ENCODE data around the gene RPUSD4.

The RPUSD4 gene

DNA sequence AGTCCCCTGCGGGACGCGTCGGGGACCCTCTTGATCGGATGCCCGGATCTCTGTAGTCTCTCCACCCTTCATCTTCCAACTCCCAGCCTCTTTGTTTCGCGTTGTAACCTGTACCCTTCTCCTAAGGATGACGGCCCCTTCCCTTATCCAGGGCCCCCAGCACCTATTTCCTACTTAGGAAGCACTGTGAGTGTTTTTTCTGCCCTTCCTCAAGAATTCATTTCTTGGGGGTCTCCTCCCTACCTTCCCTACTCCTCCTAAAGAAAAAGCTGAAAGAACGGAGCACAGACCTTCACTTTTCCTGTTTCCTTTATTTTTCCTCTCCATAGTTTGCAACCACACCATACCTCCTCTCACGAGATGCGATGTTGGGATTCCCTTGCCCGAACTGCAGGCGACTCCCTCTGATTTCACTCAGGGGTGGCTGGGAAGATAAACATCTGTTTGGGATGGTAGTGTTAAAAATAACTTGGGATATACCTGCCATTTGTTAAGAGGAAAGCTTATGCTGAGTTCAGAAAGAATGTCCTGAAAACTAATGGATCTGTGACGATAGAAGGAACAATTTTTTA lies 725 bp upstream of the RPUSD4 start:
- no peak for DNase-seq

GRCh38 chr11:126210871-126211235 lies 597 bp downstream of the RPUSD4 start:
- DNase-seq = peak in 2 of 51 donors; percentile 16 to 35

DNA sequence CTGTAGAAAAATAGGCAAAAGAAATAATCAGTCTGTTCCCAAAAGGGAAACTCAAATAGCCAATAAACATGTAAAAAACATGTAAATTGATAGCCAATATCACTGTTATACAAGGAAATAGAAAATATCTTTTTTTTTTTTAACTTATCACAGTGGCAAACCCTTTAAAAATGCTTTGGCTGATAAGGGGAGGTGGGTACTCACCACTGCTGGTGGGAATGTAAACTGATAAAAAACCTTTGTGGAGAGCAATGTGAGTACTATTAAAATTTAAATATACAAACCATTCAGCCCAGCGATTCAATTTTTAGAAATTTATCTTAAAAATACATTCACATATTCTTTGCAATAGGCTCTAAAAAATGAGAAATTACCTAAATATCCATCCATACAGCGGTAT lies 3.6 kb downstream of the RPUSD4 start:
- DNase-seq = no peak

GRCh38 chr11:126205359-126205758 lies 6.1 kb downstream of the RPUSD4 start:
- no peak for DNase-seq

- DNase-seq = peak in 1 of 51 donors; percentile 13
Measured at GRCh38 chr11:126202646-126203359, 8.6 kb downstream of the RPUSD4 start.

GRCh38 chr11:126198648-126199047 lies 12.8 kb downstream of the RPUSD4 start:
- no peak for DNase-seq

GRCh38 chr11:126197277-126197939 lies 14.0 kb downstream of the RPUSD4 start:
- DNase-seq = no peak

DNA sequence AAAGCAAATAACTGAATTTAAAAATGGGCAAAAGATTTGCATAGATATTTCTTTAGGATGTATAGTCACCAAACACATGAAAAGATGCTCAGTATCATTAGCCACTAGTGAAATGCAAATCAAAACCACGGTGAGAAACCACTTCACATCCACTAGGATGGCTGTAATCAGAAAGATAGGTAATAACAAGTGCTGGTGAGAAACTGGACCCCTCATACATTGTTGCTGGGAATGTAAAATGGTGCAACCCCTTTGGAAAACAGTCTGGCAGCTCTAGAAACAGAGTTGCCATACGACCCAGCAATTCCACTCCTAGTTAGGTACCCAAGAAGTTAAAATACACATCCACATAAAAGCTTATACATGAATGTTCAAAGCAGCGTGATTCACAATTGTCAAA lies 16.3 kb downstream of the RPUSD4 start:
- DNase-seq = no peak

- DNase-seq = peak in 15 of 51 donors; percentile 1 to 57 (median 13)
Measured at GRCh38 chr11:126194121-126194543, 17.3 kb downstream of the RPUSD4 start.

DNA sequence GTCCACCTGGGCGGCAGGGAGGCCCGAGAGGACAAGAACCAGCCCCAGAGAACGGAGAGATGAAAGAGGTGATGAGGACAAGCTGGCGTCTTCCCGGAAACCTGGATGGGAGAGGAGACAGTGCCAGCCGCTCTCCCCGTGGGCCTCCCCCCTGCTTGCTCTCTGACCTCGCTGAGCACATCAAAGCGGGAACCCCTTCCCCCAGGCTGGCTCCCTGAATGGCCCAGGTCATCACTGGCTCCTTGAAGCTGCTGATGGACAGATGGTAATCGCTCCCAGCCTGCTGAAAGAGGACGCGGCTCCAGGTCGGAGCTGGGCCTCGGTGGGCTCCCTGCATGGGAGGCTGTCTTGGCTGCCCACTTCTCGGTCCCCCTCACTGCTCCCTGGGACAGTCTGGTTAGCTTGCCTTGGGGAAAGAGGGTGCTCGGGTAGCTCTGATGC lies 18.4 kb downstream of the RPUSD4 start:
- no peak for DNase-seq

DNA sequence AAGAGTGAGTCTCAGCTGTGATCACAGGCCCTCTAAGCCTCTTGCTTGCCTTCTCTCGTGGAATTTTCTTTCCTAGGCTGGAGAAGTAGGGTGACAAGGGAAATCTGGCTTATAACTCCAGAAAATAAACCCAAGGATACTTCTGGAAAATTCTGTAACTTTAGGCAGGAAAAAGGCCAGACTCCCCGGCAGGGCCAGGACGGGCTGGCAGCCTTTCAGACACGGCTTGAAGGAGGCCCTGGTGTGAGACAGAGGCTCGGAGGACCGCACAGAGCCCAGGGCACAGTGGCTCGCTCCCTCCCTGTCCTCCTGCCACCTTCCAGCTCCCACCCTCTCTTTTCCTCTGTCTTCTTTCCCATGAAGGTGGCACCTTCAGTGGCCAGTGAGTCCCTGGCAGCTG lies 19.1 kb downstream of the RPUSD4 start:
- no peak for DNase-seq

DNA sequence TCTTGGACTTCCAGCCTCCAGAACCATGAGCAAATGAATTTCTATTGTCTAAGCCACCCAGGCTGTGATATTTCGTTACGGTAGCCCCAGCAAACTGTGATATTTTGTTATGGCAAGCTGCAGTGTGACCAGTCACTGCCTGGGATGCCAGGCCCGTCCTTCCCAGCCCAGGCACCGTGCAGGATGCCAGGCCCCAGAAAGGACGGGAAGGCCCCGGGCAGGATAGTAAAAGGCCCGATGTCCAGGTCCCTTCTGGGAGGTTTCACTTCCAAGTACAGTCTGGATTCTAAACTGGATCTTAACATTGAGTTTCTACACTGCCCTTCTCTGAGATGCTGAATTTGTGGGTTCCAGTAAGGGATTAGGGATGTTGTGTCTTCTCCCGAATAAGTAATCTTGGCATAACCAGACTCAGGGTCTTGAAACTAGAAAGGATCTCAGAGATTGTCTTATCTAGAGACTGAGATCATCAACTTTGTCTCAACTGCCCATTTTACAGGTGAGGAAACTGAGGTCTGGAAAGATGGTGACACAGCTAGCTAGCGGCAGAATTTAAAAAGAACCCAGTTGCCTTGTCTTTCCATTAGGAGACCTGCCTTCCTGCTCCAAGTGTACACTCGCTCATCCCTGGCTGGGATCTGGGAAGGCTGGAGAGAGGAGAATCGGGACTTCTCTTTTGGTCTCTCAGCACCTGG lies 19.9 kb downstream of the RPUSD4 start:
- no peak for DNase-seq

GRCh38 chr11:126190792-126191191 lies 20.7 kb downstream of the RPUSD4 start:
- DNase-seq = no peak

GRCh38 chr11:126189109-126189929 lies 22.1 kb downstream of the RPUSD4 start:
- DNase-seq = no peak

DNA sequence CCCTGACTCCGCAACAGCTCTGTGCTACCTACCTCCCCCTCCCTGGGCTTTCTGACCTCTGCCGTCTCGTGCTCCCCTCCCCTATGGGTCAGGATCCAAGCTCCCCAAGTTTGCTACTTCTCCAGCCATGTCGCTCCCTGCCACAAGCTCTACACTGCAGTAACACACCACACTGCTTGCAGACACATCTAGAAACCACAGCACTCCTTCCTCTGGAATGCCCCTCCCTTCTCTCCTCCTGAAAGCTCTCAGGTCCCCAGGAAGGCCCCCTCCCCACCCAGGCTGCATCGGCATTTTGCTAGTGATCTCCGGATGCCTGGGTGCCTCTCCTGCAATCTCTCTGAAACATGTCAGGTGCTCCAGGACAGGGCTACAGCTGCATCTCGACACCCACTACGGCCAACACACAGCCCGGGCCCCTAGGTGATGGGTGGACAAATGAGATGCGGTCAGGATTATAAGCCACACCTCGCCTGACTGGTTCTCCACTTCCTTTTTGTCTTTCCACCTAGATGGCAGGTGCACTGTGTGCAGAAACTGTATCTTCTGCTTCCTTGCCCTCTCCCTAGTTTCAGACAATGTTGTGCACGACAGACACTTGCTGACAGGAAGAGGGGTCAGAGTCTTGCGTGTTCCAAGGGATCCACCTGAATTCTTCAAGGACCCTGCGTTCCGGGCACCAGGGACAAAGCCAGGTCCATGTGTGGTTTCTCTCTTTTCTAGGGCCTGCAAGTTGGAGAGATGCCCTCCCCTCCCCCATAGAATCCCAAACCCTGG lies 22.9 kb downstream of the RPUSD4 start:
- DNase-seq = no peak

- no peak for DNase-seq
Measured at GRCh38 chr11:126186708-126187529, 24.5 kb downstream of the RPUSD4 start.

DNA sequence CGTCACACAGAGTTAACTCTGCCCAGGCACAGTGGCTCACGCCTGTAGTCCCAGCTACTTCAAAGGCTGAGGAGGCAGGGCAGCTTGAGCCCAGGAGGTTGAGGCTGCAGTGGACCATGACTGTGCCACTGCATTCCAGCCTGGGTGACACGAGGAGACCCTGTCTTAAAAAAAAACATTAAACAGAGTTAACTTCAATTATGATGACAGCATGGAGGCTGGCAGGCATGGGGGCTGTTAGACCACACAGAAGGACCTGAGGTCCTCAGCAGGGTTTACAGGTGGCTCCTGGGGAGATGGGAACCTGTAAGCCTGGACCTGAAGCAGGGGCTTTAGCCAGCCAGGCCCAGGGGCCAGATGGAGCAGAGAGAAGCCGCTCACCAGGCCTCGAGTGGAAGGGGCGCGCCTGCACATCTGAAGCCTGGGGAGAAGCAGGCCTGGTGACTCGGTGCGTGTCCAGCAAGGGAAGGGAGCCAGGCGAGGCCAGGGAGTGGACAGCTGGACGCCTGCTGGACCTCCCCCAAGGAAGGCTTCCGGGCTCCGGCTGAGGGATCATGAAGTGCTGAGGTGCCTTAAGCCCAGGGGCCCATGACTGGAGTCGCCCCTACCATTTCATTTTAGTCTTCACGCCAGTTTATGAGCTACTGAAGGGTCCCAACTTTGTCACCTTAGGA lies 25.3 kb downstream of the RPUSD4 start:
- no peak for DNase-seq

DNA sequence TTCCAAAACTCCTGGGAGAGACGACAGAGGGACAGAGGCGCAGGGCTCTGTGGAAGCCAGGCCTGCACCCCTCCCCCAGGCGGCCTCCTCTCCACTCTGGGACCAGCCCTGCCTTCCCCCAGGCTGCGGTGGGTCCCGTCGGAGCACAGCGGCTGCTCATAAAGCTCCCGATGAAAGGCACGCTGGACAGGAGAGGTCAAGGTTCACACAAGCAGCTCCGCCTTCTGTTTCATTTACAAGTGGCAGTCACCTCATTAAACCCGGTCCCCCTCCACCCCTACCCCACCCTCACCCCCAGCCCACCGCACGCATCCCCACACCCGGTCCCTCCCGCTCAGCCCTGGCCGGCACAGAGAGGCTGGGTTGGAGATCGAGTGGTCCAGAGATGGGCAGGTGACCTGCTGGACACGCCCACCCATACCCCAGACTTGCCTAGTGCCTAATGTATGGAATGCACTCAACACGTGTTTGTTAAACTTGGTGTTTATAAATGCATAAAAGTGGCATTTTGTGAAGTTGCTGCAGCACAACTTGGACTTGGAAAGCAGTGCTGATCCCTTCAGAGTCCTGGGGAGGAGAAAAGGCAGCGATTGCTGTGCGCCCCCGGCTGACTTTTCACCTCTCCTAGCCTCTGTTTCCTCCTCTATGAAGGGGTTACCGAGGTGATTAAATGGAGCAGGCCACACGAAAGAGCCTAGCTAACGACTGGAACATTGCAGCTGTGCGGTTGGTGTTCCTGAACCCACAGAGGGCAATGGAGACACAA lies 26.0 kb downstream of the RPUSD4 start:
- no peak for DNase-seq

All from hypothalamus (tissue), 51 donors.